Prostate gland (tissue), 2 donors: ENCODE results near the gene ADM2. TPM values are rescaled to one million over a fixed set of nuclear protein-coding genes. Genes with fewer than 3 reads are reported as not detected.
A peak's percentile ranks its signal among the peaks of the same experiment; 100 is the strongest.

ENCODE experiments used
- DNase-seq: peaks from one replicate; pipeline ENCODE4 v3.0.0-alpha.2; 2019; ENCODE audit warnings: low spot score
- H3K27ac ChIP-seq, 2 donors: fragments of 200-600 bp; sonication (generic); 2 replicates each; pipeline ENCODE4 v1.5.1; 2017 to 2019
- H3K27me3 ChIP-seq: fragments of 200-600 bp; sonication (generic); replicated peaks from 2 replicates; pipeline ENCODE4 v1.5.1; 2019; ENCODE audit not compliant: insufficient read depth
- H3K36me3 ChIP-seq, 2 donors: fragments of 200-600 bp; sonication (generic); 1 replicate in 1 of 2; 2 replicates in 1 of 2; pipeline versions ENCODE4 v1.5.1 to v1.8.1; 2017 to 2019
- H3K4me1 ChIP-seq: fragments of 200-600 bp; sonication (generic); replicated peaks from 2 replicates; pipeline ENCODE4 v1.5.1; 2019
- H3K4me3 ChIP-seq, 2 donors: fragments of 200-600 bp; sonication (generic); 2 replicates each; pipeline ENCODE4 v1.5.1; 2017 to 2019
- H3K9me3 ChIP-seq: fragments of 200-600 bp; sonication (generic); 2 replicates; pipeline ENCODE4 v1.5.1; 2017
- POLR2A ChIP-seq: fragments of 450-650 bp; IDR thresholded peaks from one replicate; pipeline ENCODE4 v1.6.1; 2016; ENCODE audit warnings: antibody characterized with exemption, mild to moderate bottlenecking
- POLR2AphosphoS5 ChIP-seq: sonication (generic); formaldehyde crosslinking; IDR thresholded peaks from one replicate; pipeline ENCODE4 v1.6.1; 2017; ENCODE audit warnings: antibody characterized with exemption
- WGBS: methylation state at CpG from one replicate; pipeline ENCODE4 v1.1.5; 2018; 5-methylcytosine and 5-hydroxymethylcytosine counted together
- intact Hi-C: fragments of 100-400 bp; cut with DNase I; formaldehyde crosslinking; loops from one replicate; pipeline ENCODE4 v1.14.2; 2022
- total RNA-seq, 2 donors: library from RNA; depleted of rRNA; stranded (reverse); fragments of >200 nt; gene quantifications; one replicate each; pipeline ENCODE4 v1.1.0, GENCODE V29; 2016
- TF ChIP-seq, protein P1 (sequence below), 4 experiments: fragments of 200-600 bp in 2 of 4; fragments of 450-650 bp in 2 of 4; sonication (generic) in 2 of 4; IDR thresholded peaks; 1 replicate in 3 of 4; 2 replicates in 1 of 4; pipeline ENCODE4 v1.5.1; 2016 to 2019; ENCODE audit warnings: antibody characterized with exemption in 4 of 4, mild to moderate bottlenecking in 2 of 4, moderate library complexity in 2 of 4

ADM2 gene
- total RNA-seq, 2 donors from 2014 or later, result 7.3 to 7.9 TPM

- WGBS, result 74% methylated on average over 13 of the region's 22 CpGs
- TF ChIP-seq POLR2A, result no peak
- TF ChIP-seq, protein P1, sequence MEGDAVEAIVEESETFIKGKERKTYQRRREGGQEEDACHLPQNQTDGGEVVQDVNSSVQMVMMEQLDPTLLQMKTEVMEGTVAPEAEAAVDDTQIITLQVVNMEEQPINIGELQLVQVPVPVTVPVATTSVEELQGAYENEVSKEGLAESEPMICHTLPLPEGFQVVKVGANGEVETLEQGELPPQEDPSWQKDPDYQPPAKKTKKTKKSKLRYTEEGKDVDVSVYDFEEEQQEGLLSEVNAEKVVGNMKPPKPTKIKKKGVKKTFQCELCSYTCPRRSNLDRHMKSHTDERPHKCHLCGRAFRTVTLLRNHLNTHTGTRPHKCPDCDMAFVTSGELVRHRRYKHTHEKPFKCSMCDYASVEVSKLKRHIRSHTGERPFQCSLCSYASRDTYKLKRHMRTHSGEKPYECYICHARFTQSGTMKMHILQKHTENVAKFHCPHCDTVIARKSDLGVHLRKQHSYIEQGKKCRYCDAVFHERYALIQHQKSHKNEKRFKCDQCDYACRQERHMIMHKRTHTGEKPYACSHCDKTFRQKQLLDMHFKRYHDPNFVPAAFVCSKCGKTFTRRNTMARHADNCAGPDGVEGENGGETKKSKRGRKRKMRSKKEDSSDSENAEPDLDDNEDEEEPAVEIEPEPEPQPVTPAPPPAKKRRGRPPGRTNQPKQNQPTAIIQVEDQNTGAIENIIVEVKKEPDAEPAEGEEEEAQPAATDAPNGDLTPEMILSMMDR (IDR thresholded peaks at IDR 0.05), result no peak
- TF ChIP-seq POLR2AphosphoS5, result no peak
- H3K4me1 ChIP-seq, result peaks cover 20% of the 10 kb centered on the region
- H3K4me3 ChIP-seq, result no peak overlapping the region
- no peak overlapping the region for H3K27ac ChIP-seq
- H3K36me3 ChIP-seq, result peaks cover 20 to 41% of the 10 kb centered on the region in 2 donors
- H3K9me3 ChIP-seq, result no peaks in the 10 kb centered on the region
- no peak for DNase-seq
- intact Hi-C loops, result no loop called here
- H3K27me3 ChIP-seq, result no peaks in the 10 kb centered on the region
Observed at GRCh38 chr22:50467773-50468440, 13.4 kb upstream of the ADM2 start.

DNA sequence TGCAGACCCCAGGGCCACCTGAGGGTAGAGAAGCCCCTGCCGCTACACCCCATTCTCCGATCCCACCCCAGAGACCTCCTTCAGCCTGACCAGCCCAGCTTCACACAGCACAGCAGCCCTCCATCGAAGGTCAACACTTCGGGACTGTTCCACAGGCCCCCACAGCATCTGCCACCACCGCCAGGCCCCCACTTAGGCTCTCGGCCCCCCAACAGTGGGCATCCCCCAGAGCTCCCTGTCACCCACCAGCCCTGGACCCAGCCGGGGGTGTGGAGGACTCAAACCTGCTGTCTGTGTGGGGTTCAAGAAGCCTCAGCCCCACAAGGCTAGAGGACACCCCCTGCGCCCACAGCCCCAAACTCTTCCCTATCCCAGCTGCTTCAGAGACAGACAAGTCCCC, 12.7 kb upstream of the ADM2 start:
- peaks cover 27% of the 10 kb centered on the region for H3K4me1 ChIP-seq
- no peak for DNase-seq
- TF ChIP-seq POLR2AphosphoS5 (no peak), POLR2A (no peak)
- TF ChIP-seq, protein P1 (IDR thresholded peaks at IDR 0.05), result no peak
- intact Hi-C loops, result no loop called here
- H3K36me3 ChIP-seq, result peaks cover 14 to 38% of the 10 kb centered on the region in 2 donors
- H3K27ac ChIP-seq, result no peak overlapping the region
- no peaks in the 10 kb centered on the region for H3K27me3 ChIP-seq
- WGBS, result 94% methylated on average over 8 of the region's 8 CpGs
- no peak overlapping the region for H3K4me3 ChIP-seq
- H3K9me3 ChIP-seq, result no peaks in the 10 kb centered on the region

DNA sequence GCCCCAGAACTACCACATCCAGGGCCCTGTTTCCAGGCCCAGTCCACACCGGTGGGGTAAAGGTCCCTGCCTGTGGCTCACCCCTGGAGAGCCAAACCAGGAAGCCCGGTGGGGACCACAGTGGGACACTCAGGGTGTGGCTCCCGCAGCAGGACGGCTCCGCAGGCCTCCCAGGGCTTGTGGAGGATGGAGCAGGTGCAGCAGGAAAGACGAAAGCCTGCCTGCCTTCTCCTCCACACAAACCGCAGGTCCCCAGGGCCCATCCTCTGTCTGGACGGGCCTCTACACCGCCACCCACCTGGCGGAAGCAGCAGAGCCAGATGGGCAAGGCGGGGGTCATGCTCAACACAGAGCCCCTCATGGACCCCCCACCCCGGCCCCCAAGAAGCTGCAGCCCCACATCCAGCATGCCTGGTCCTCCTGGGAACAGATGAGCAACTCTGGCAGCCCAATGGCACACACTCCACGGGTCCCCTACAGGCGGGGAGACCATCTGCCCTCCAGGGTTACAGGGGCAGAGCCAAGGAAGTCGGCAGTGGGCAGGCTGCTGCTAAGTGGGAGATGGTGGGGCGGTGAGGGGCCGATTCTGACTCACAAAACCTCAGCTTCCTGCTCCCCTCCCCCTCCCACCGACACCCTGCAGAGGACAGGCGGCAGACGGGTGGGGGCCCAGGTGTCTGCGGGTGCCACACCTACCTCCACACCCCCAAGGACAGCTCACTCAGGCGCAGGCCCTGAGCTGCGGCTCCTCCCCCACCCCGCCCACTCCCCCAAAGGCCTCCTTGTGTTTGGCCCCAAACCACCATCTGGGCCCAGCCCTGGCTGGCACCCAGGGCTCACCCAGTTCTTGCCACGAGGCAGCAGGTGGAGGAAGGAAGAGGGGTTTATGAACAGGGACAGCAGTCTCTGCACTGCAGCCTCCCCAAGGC, 11.7 kb upstream of the ADM2 start:
- peak; percentile 56 for DNase-seq
- 30% methylated on average over 25 of the region's 25 CpGs for WGBS
- TF ChIP-seq, protein P1 (IDR thresholded peaks at IDR 0.05), result no peak
- Histone ChIP-seq H3K4me3 (no peak overlapping the region), H3K4me1 (peaks cover 30% of the 10 kb centered on the region), H3K27me3 (no peaks in the 10 kb centered on the region), H3K9me3 (no peaks in the 10 kb centered on the region), H3K36me3 (peaks cover 8 to 28% of the 10 kb centered on the region in 2 donors), H3K27ac (no peak overlapping the region)
- intact Hi-C loops, result no loop called here

DNA sequence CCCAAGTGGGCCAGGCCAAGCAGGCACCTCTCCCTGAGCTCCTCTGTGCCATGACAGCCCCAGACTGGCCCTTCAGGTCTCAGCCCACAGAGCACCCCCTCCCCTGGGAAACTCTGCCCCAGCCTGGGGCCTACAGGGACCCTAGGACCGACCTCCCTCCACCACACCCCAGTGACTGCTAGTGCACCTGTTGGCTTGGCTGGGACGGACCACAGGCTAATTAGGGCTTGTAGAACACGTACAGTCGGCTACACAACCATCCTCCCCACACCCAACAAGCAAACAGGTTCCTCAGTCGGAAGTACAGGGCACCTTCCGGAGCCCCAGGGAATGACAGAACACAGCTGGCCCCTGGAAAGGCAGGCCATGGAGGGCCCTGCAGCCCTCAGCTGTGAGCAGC, 10.9 kb upstream of the ADM2 start:
- Histone ChIP-seq H3K4me3 (no peak overlapping the region), H3K27me3 (no peaks in the 10 kb centered on the region), H3K27ac (peak overlapping the region in 1 of 2 donors; percentile 28), H3K4me1 (peaks cover 33% of the 10 kb centered on the region), H3K9me3 (no peaks in the 10 kb centered on the region), H3K36me3 (peaks cover 6 to 19% of the 10 kb centered on the region in 2 donors)
- TF ChIP-seq POLR2A (no peak), POLR2AphosphoS5 (no peak)
- TF ChIP-seq, protein P1 (IDR thresholded peaks at IDR 0.05), result no peak
- intact Hi-C loops, result no loop called here
- DNase-seq, result no peak
- WGBS, result 42% methylated on average over 6 of the region's 6 CpGs
